NAMALWA (cell line): Measurements from ENCODE around the gene RORC.
"Not testable (repeated sequence)": the region's sequence is repeated elsewhere in the genome, so short reads cannot be mapped to it uniquely, and the experiment has no call there.

Experiments
- DNase-seq: peaks from one replicate; pipeline ENCODE4 v3.0.0-alpha.2; 2015; ENCODE audit warnings: low spot score

The RORC gene

GRCh38 chr1:151774256-151774922 is 57.2 kb downstream of the RORC start:
- no peak for DNase-seq

GRCh38 chr1:151773702-151774101 is 57.9 kb downstream of the RORC start:
- no peak for DNase-seq

- DNase-seq: not testable (repeated sequence)
Measured at GRCh38 chr1:151769270-151769669, 62.3 kb downstream of the RORC start.

GRCh38 chr1:151768351-151769066 is 63.1 kb downstream of the RORC start:
- DNase-seq: not testable (repeated sequence)

DNA sequence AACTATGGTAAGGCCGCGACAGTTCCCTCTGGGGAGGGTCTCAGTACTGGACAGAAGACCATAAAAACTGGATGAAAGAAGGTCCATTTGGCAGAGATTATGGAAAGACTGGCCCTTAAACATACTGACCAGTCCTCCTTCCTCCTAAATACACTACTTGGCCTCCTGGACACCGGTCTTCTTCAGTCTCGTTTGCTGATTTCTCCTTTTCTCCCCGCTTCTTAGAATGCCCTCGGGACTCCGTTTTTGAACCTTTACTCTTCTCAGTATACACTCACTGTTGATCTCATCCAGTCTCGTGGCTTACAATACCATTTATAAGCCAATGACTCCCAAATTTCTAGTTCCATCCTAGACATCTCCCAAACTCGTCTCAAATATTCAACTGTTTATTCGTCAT is 67.6 kb downstream of the RORC start:
- no peak for DNase-seq

GRCh38 chr1:151762941-151763921 is 68.4 kb downstream of the RORC start, which contains the start of gene MRPL9:
MRPL9 (minus strand) TSS chr1:151763496; CDS start chr1:151763479, 17 bp downstream.
- DNase-seq: peak; percentile 92

- DNase-seq: no peak
Measured at GRCh38 chr1:151760597-151761385, 70.8 kb downstream of the RORC start.

GRCh38 chr1:151759241-151759640 is 72.4 kb downstream of the RORC start:
- DNase-seq: no peak

- no peak for DNase-seq
Measured at GRCh38 chr1:151756291-151756690, 75.3 kb downstream of the RORC start.
